Neural crest cell (in vitro differentiated cells): ENCODE data around the gene TSC22D4. TPM values are rescaled to one million over a fixed set of nuclear protein-coding genes. Genes with fewer than 3 reads are reported as not detected.
"Not testable (repeated sequence)": the region's sequence is repeated elsewhere in the genome, so short reads cannot be mapped to it uniquely, and the experiment has no call there.

Experiments
- DNase-seq: peaks from one replicate; pipeline ENCODE4 v3.0.0; 2021; ENCODE audit warnings: low read depth, mixed read lengths, low spot score
- H3K27ac Mint-ChIP-seq: one replicate; pipeline ENCODE4 v1.8.0; 2021; ENCODE audit warnings: mild to moderate bottlenecking, mixed read lengths; ENCODE audit not compliant: unreplicated experiment
- H3K27me3 Mint-ChIP-seq: 2 replicates; pipeline ENCODE4 v1.8.0; 2021; ENCODE audit warnings: low read depth, mild to moderate bottlenecking, mixed read lengths
- H3K36me3 Mint-ChIP-seq: 2 replicates; pipeline ENCODE4 v1.8.0; 2021; ENCODE audit warnings: low read depth, mild to moderate bottlenecking, mixed read lengths
- H3K4me1 Mint-ChIP-seq: 2 replicates; pipeline ENCODE4 v1.8.0; 2021; ENCODE audit warnings: mixed read lengths
- H3K4me3 Mint-ChIP-seq: one replicate; pipeline ENCODE4 v1.8.0; 2021; ENCODE audit warnings: mild to moderate bottlenecking, mixed read lengths
- H3K9me3 Mint-ChIP-seq: 2 replicates; pipeline ENCODE4 v1.8.0; 2021; ENCODE audit warnings: mixed read lengths
- CTCF ChIP-seq: fragments of 200-600 bp; sonication (generic); conservative IDR thresholded peaks from 2 replicates; pipeline ENCODE4 v1.5.0; 2021; ENCODE audit warnings: antibody characterized with exemption, mild to moderate bottlenecking
- total RNA-seq: library from RNA; stranded (reverse); gene quantifications from 2 replicates; pipeline ENCODE4 v1.2.1, GENCODE V29; 2021

Gene TSC22D4
- total RNA-seq, 1 donor from 2014 or later: 32.8 TPM

DNA sequence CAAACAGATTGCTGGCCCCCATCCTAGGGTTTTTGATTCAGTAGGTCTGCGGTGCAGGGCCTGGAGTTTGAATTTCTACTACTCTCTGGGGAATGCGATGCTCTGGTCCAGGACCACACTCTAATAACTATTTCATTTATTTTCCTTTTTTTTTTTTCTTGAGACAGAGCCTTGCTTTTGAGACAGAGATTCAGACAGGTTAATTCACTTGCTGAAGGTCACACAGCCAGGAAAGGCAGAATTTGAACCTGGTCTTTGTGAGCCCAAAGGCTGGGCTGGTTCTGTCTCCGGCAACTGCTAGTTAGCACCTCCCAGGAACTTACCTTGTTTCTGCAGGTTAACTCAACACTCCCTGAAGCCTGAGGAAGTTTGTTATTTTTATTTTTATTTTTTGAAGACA, 26.5 kb downstream of the TSC22D4 start:
- no peak overlapping the region for H3K27ac Mint-ChIP-seq
- no peaks in the 10 kb centered on the region for H3K36me3 Mint-ChIP-seq
- no peaks in the 10 kb centered on the region for H3K9me3 Mint-ChIP-seq
- H3K4me1 Mint-ChIP-seq: peaks cover 3% of the 10 kb centered on the region
- TF ChIP-seq CTCF: no peak
- no peaks in the 10 kb centered on the region for H3K27me3 Mint-ChIP-seq
- H3K4me3 Mint-ChIP-seq: no peak overlapping the region
- no peak for DNase-seq

- Mint-ChIP-seq H3K27me3 (no peaks in the 10 kb centered on the region), H3K4me1 (peaks cover 13% of the 10 kb centered on the region), H3K27ac (peak overlapping the region; percentile 78), H3K4me3 (no peak overlapping the region), H3K36me3 (no peaks in the 10 kb centered on the region), H3K9me3 (no peaks in the 10 kb centered on the region)
- no peak for TF ChIP-seq CTCF
- DNase-seq: no peak
Measured at GRCh38 chr7:100449190-100449795, 29.7 kb downstream of the TSC22D4 start.

- H3K4me1 Mint-ChIP-seq: peaks cover 26% of the 10 kb centered on the region
- not testable (repeated sequence) for H3K9me3 Mint-ChIP-seq, H3K4me3 Mint-ChIP-seq, H3K27ac Mint-ChIP-seq, H3K36me3 Mint-ChIP-seq, DNase-seq, H3K27me3 Mint-ChIP-seq
Measured at GRCh38 chr7:100447363-100447762, 31.7 kb downstream of the TSC22D4 start.

DNA sequence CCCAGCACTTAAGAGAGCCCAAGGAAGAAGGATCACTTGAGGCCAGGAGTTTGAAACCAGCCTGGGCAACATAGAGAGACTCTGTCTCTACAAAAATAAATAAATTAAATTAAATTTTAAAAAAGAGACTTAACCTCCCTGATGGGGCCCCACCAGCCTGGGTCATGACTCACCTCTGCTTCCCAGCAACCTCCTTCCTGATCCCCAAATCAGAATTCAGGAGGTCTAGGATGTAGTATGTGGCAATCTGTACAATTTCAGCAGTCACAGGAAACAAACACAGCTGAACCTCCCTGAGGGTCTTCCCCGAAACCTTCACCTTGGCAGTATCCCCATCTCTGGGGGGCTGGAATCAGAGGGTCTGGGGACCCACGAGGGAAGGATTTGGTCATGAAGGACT, 33.0 kb downstream of the TSC22D4 start:
- Mint-ChIP-seq H3K4me3 (no peak overlapping the region), H3K4me1 (peaks cover 26% of the 10 kb centered on the region), H3K36me3 (no peaks in the 10 kb centered on the region), H3K27me3 (no peaks in the 10 kb centered on the region), H3K9me3 (no peaks in the 10 kb centered on the region), H3K27ac (peak overlapping the region; percentile 50)
- no peak for DNase-seq
- no peak for TF ChIP-seq CTCF

DNA sequence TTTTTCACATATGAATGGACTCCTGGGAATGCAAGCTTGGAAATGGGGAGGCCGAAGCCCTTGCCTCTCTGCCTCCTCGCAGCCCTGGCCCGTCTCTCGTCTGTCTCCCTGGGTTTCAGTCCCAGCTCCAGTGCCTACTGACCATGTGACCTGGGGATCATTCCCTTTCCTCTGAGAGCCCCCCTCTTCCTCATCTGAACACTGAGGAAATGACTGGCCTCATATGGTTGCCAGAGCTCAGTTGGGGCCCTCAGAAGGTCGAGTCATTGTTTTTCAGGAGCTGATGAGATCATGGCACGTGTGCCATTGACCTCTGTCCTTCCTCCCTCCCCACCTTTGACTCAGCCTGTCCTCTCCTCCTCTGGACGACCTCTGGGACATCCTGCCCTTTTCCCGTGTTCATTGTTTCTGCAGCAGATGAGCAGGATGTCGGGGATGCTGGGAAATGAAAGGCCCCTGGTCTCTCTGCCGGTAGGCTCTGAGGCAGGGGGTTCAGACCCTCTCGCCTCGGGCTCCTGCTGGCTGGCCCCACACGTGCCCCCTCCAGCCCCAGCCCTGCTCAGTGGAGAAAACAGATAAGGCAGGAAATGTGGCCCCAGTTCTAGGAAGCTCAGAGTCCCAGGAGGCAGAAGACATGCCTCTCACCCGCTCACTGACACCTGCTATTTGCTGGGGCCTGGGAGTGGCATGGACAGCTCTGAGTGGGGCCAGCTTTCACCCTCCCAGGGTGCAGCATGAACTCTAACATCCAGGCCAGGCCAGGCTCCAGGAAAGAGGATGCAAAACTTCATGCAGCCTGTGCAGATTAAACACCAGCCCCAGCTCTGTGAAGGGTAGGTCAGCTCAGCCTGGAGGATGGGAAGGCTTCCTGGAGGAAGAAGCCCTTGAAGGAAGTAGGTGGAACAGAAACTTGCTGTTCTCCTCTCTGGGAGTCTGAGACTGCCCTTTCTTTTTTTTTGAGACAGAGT, 34.4 kb downstream of the TSC22D4 start:
- H3K36me3 Mint-ChIP-seq: no peaks in the 10 kb centered on the region
- no peak for DNase-seq
- TF ChIP-seq CTCF: no peak
- no peaks in the 10 kb centered on the region for H3K9me3 Mint-ChIP-seq
- H3K4me1 Mint-ChIP-seq: peaks cover 26% of the 10 kb centered on the region
- no peaks in the 10 kb centered on the region for H3K27me3 Mint-ChIP-seq
- peak overlapping the region; percentile 58 for H3K4me3 Mint-ChIP-seq
- H3K27ac Mint-ChIP-seq: peak overlapping the region; percentile 63
